H9 (cell line): ENCODE results near the gene SLC4A5. TPM values are rescaled to one million over a fixed set of nuclear protein-coding genes. Genes with fewer than 3 reads are reported as not detected.

Experiments used
- DNase-seq: peaks from one replicate; pipeline ENCODE4 v3.0.0-alpha.2; 2017
- H2AFZ ChIP-seq: one replicate; pipeline ENCODE4 v1.6.1; 2013; ENCODE audit warnings: mild to moderate bottlenecking, low read length, control low read depth, moderate library complexity
- H2AK5ac ChIP-seq: 2 replicates; pipeline ENCODE4 v1.6.1; 2013; ENCODE audit warnings: low read length, control low read depth, mixed read lengths; ENCODE audit not compliant: insufficient read length
- H2BK120ac ChIP-seq: one replicate; pipeline ENCODE4 v1.6.1; 2013; ENCODE audit warnings: low read depth, mild to moderate bottlenecking, low read length, control low read depth, inconsistent platforms; ENCODE audit not compliant: poor library complexity, severe bottlenecking
- H2BK12ac ChIP-seq: 2 replicates; pipeline ENCODE4 v1.6.1; 2013; ENCODE audit warnings: low read length, control low read depth, mixed read lengths, low read depth; ENCODE audit not compliant: insufficient read length
- H2BK15ac ChIP-seq: 2 replicates; pipeline ENCODE4 v1.6.1; 2013; ENCODE audit warnings: low read depth, low read length, control low read depth
- H2BK20ac ChIP-seq: one replicate; pipeline ENCODE4 v1.6.1; 2013; ENCODE audit warnings: low read depth, mild to moderate bottlenecking, low read length, control low read depth, inconsistent platforms; ENCODE audit not compliant: poor library complexity, severe bottlenecking
- H2BK5ac ChIP-seq: 2 replicates; pipeline ENCODE4 v1.6.1; 2013; ENCODE audit warnings: low read length, control low read depth, mixed read lengths; ENCODE audit not compliant: insufficient read length
- H3K14ac ChIP-seq: 2 replicates; pipeline ENCODE4 v1.6.1; 2013; ENCODE audit warnings: low read length, control low read depth; ENCODE audit not compliant: insufficient read depth
- H3K18ac ChIP-seq: 2 replicates; pipeline ENCODE4 v1.6.1; 2013; ENCODE audit warnings: low read depth, mild to moderate bottlenecking, mixed read lengths, low read length, control low read depth; ENCODE audit not compliant: insufficient read length
- H3K23ac ChIP-seq: 2 replicates; pipeline ENCODE4 v1.6.1; 2013; ENCODE audit warnings: low read length, control low read depth, mixed read lengths, low read depth; ENCODE audit not compliant: insufficient read length
- H3K23me2 ChIP-seq: 2 replicates; pipeline ENCODE4 v1.6.1; 2013; ENCODE audit warnings: low read depth, mild to moderate bottlenecking, mixed read lengths, low read length, control low read depth; ENCODE audit not compliant: insufficient read length, poor library complexity, severe bottlenecking
- H3K27ac ChIP-seq: 2 replicates; pipeline ENCODE4 v1.5.1; 2013; ENCODE audit warnings: low read length, control low read depth, mixed read lengths, low read depth; ENCODE audit not compliant: insufficient read length
- H3K27me3 ChIP-seq: 2 replicates; pipeline ENCODE4 v1.6.1; 2013; ENCODE audit warnings: low read length, control low read depth, inconsistent platforms; ENCODE audit not compliant: insufficient read depth
- H3K4ac ChIP-seq: 2 replicates; pipeline ENCODE4 v1.6.1; 2013; ENCODE audit warnings: low read depth, mild to moderate bottlenecking, control low read depth, inconsistent platforms, low read length, moderate library complexity
- H3K4me1 ChIP-seq: 2 replicates; pipeline ENCODE4 v1.6.1; 2013; ENCODE audit warnings: low read length, control low read depth, inconsistent platforms; ENCODE audit not compliant: insufficient read depth
- H3K4me2 ChIP-seq: 2 replicates; pipeline ENCODE4 v1.6.1; 2013; ENCODE audit warnings: low read length, control low read depth, mixed read lengths; ENCODE audit not compliant: insufficient read length, insufficient read depth
- H3K56ac ChIP-seq: 2 replicates; pipeline ENCODE4 v1.6.1; 2013; ENCODE audit warnings: low read depth, mild to moderate bottlenecking, mixed read lengths, low read length, control low read depth; ENCODE audit not compliant: insufficient read length
- H3K79me1 ChIP-seq: 2 replicates; pipeline ENCODE4 v1.6.1; 2013; ENCODE audit warnings: low read depth, mild to moderate bottlenecking, moderate library complexity, low read length, control low read depth, inconsistent platforms; ENCODE audit not compliant: insufficient read depth, poor library complexity, severe bottlenecking
- H3K79me2 ChIP-seq: 2 replicates; pipeline ENCODE4 v1.6.1; 2013; ENCODE audit warnings: low read length, control low read depth, inconsistent platforms; ENCODE audit not compliant: insufficient read depth
- H3K9ac ChIP-seq: 2 replicates; pipeline ENCODE4 v1.6.1; 2013; ENCODE audit warnings: low read length, control low read depth, mixed read lengths; ENCODE audit not compliant: insufficient read length; ENCODE audit errors: extremely low read depth
- H3K9me3 ChIP-seq: one replicate; pipeline ENCODE4 v1.6.1; 2013; ENCODE audit warnings: low read depth, low read length, inconsistent platforms; ENCODE audit not compliant: control insufficient read depth
- H3T11ph ChIP-seq: one replicate; pipeline ENCODE4 v1.6.1; 2013; ENCODE audit warnings: mild to moderate bottlenecking, low read length, control low read depth, inconsistent platforms
- H4K20me1 ChIP-seq: one replicate; pipeline ENCODE4 v1.6.1; 2013; ENCODE audit not compliant: control insufficient read depth, insufficient read length, insufficient read depth
- H4K5ac ChIP-seq: 2 replicates; pipeline ENCODE4 v1.6.1; 2013; ENCODE audit warnings: low read depth, mild to moderate bottlenecking, mixed read lengths, low read length, control low read depth; ENCODE audit not compliant: insufficient read length
- H4K8ac ChIP-seq: replicated peaks from 2 replicates; pipeline ENCODE4 v1.6.1; 2013; ENCODE audit warnings: low read length, control low read depth, mixed read lengths, low read depth; ENCODE audit not compliant: insufficient read length
- H4K91ac ChIP-seq: 2 replicates; pipeline ENCODE4 v1.6.1; 2013; ENCODE audit warnings: low read depth, mild to moderate bottlenecking, moderate library complexity, mixed read lengths, low read length, control low read depth; ENCODE audit not compliant: insufficient read length
- H3K27ac Mint-ChIP-seq, 3 experiments: 2 replicates in 2 of 3; 3 replicates in 1 of 3; pipeline ENCODE4 v1.8.0; 2020 to 2021; ENCODE audit warnings: mixed read lengths in 3 of 3, mild to moderate bottlenecking in 1 of 3, moderate library complexity in 1 of 3
- H3K27me3 Mint-ChIP-seq: 2 replicates; pipeline ENCODE4 v1.8.0; 2021; ENCODE audit warnings: low read depth, mild to moderate bottlenecking, moderate library complexity, mixed read lengths
- H3K36me3 Mint-ChIP-seq, 3 experiments: 2 replicates in 2 of 3; 3 replicates in 1 of 3; pipeline ENCODE4 v1.8.0; 2020 to 2021; ENCODE audit warnings: low read depth in 3 of 3, mixed read lengths in 3 of 3; ENCODE audit not compliant: insufficient read depth in 1 of 3
- H3K4me1 Mint-ChIP-seq, 2 experiments: 2 replicates each; pipeline ENCODE4 v1.8.0; 2020; ENCODE audit warnings: mixed read lengths in 2 of 2
- H3K4me3 Mint-ChIP-seq, 2 experiments: 2 replicates in 1 of 2; 3 replicates in 1 of 2; pipeline ENCODE4 v1.8.0; 2020 to 2021; ENCODE audit warnings: mild to moderate bottlenecking in 2 of 2, mixed read lengths in 2 of 2, moderate library complexity in 1 of 2
- H3K9me3 Mint-ChIP-seq, 2 experiments: 2 replicates in 1 of 2; 3 replicates in 1 of 2; pipeline ENCODE4 v1.8.0; 2020; ENCODE audit warnings: mild to moderate bottlenecking in 2 of 2, mixed read lengths in 2 of 2, moderate library complexity in 1 of 2
- CTCF ChIP-seq: fragments of 200-600 bp; sonication (generic); conservative IDR thresholded peaks from 3 replicates; pipeline ENCODE4 v1.8.0; 2021; ENCODE audit warnings: antibody characterized with exemption, mild to moderate bottlenecking
- WGBS: extraction: QIAGEN DNeasy Blood & Tissue Kit; methylation state at CpG from one replicate; pipeline ENCODE4 v1.1.7; 2013; ENCODE audit warnings: missing lambda C conversion rate, low lambda C conversion rate, mixed read lengths; ENCODE audit not compliant: insufficient read length; ENCODE audit errors: extremely low coverage; 5-methylcytosine and 5-hydroxymethylcytosine counted together
- total RNA-seq: library from RNA; stranded (reverse); gene quantifications from 2 replicates; pipeline ENCODE4 v1.2.1, GENCODE V29; 2021

The SLC4A5 gene
- total RNA-seq, 1 experiment from 2014 or later = 0.50 TPM

- Histone ChIP-seq H3K23ac (no peak overlapping the region), H3K18ac (no peak overlapping the region), H3K79me1 (peaks cover 3% of the 10 kb centered on the region), H3K27me3 (no peaks in the 10 kb centered on the region), H4K8ac (no peak overlapping the region), H3K23me2 (no peaks in the 10 kb centered on the region), H3K56ac (no peak overlapping the region), H2BK15ac (no peak overlapping the region), H2BK12ac (no peak overlapping the region), H3K4me2 (no peak overlapping the region), H4K91ac (no peak overlapping the region), H2BK20ac (no peak overlapping the region), H2BK5ac (no peak overlapping the region), H3T11ph (no peak overlapping the region), H3K4ac (no peak overlapping the region), H2BK120ac (no peak overlapping the region), H3K14ac (no peak overlapping the region), H2AFZ (no peak overlapping the region), H3K9ac (no peak overlapping the region), H3K9me3 (no peaks in the 10 kb centered on the region), H2AK5ac (no peak overlapping the region), H3K79me2 (peaks cover 9% of the 10 kb centered on the region; the same call in 1 of the 2 replicates), H4K5ac (no peak overlapping the region), H4K20me1 (no peaks in the 10 kb centered on the region), H3K27ac (no peak overlapping the region), H3K4me1 (no peaks in the 10 kb centered on the region)
- WGBS = no CpG with 5 or more reads among the region's 7 CpGs
- Mint-ChIP-seq H3K4me3 (no peak overlapping the region), H3K9me3 (peaks cover 0 to 3% of the 10 kb centered on the region in 2 experiments; a peak in 1 of 5 replicates), H3K27me3 (no peaks in the 10 kb centered on the region), H3K36me3 (peaks cover 3 to 6% (median 6%) of the 10 kb centered on the region in 3 experiments; a peak in 6 of 7 replicates), H3K27ac (peak overlapping the region in 2 of 3 experiments; percentile 19 to 40; a peak in 1 of 7 replicates), H3K4me1 (peaks cover 12 to 14% of the 10 kb centered on the region in 2 experiments)
- TF ChIP-seq CTCF = no peak
- no peak for DNase-seq
Observed at GRCh38 chr2:74181739-74182138, 161.5 kb downstream of the SLC4A5 start.
